ENCODE results near the gene ENTHD1.
"Not testable (repeated sequence)": the region's sequence is repeated elsewhere in the genome, so short reads cannot be mapped to it uniquely, and the experiment has no call there.

Gene ENTHD1

DNA sequence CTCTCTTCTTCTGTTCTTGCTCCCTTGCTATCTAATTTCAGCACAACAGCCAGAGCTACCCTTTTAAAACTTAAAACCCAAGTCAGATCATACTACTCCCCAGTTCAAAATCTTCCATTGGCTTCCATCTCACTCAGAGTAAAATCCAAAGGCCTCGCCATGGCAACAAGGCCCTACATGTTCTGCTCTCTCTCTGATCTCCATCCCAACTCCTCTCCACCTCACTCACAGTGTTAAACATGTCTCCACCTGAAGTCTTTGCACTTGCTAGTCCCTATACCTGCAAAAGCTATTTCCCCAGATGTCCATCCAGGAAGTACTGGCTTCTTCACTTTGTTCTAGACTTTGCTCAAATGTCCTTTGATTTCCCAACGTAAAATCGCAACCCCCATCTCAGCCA, 4.3 kb upstream of the ENTHD1 start:
- DNase-seq = no peak

DNA sequence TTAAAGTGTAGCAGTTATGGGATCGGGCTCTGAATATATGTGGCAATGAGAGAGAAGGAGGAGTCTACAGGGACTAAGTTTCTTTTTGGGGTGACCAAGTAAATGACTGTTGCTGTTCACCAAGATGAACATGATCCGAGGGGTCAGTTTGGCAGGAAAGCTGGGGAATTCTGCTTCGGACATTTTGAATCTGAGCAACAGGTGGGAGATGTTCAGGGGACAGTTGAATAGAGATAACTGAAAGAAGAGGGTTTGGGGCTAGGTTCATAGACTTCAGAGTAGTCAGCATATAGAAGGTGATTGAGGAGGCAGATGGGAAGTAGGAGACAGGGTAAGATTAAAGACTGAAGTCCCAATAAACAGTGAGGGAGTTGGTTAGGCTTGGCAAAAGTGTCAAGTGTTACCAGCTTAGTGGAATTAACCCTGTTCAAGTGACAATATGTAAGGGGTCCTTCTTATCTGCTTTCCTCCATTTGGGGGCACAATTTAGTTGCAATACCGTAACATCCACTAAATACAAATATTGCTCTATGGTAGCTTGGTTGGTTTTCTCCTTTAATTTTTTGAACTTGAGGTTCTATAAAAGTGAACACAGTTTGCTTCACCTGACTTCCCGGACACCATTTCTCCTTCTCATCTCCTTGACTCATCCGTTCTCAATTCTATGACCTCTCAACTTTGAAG, 2.9 kb upstream of the ENTHD1 start:
- DNase-seq = no peak

DNA sequence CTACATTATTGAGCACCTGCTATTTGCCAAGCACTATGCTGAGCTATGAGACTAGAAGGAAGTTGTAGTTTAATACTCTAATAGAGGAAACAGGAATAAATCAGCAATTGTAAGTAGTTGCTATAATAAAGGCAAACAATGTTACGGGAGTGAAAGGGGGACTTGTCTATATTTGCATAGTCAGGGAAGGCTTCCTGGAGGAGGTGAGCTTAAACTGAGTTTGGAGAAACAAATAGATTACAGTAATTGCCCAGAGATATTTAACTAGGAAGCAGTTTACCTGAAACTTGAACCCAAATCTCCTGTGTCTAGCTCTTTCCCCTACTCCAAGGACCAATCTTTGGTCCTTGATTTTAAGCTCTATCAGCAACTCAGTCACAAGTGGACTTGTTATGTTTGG, 2.1 kb upstream of the ENTHD1 start:
- no peak for DNase-seq

DNA sequence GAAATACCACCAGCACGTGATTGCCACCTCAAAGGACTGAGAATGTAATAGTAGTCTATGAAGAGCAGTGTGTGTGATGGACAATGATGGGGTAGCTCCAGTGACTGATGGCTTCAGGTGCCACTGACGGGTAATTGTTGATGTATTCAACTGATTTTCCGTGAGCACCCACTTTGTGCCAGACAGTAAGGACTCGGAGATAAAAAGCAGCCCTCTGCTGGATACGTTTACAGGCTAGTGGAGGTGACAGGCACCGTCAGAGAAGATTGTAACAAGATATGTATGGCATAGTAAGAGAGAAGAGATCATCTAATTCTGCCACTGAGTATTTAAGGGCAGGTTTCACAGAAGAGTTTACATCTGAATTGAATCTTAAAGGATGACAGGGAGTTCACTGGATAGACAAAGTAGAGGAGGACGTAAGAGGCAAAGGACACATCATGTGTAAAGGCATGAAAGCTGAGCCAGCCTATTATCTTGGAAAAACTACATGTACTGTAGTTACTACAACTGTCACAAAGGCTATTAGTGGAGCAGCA, 1.1 kb upstream of the ENTHD1 start:
- no peak for DNase-seq

DNA sequence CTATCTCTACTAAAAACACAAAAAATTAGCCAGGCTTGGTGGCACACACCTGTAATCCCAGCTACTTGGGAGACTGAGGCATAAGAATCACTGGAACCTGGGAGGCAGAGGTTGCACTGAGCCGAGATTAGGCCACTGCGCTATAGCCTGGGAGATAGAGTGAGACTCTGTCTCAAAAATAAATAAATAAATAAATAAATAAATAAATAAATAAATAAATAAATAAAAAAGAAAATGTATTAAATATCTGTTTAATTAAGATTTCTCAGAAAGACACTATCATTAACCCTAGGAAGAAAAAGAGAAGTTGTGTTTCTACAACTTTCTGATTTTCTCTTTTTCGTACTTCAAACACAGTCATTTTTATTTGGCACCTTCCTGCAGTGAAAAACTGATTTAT, 3.6 kb downstream of the ENTHD1 start:
- DNase-seq = not testable (repeated sequence)

DNA sequence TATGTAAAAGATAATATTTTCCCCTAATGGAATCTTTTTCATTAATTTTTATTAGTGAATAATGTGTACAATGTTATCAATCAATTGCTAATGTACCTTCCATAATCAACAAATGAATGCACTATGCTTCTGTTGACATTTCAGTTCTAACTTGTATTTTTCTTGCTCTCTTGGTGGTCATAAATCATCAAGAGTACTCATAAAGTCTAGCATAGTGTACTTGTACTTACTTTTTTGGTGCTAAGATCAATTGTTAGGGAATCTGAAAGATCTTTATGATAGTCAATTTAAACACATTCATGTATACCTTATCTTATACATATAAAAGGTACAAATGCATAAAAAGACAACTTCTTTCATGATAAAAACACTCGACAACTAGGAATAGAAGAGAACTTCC, 10.5 kb downstream of the ENTHD1 start:
- no peak for DNase-seq

DNA sequence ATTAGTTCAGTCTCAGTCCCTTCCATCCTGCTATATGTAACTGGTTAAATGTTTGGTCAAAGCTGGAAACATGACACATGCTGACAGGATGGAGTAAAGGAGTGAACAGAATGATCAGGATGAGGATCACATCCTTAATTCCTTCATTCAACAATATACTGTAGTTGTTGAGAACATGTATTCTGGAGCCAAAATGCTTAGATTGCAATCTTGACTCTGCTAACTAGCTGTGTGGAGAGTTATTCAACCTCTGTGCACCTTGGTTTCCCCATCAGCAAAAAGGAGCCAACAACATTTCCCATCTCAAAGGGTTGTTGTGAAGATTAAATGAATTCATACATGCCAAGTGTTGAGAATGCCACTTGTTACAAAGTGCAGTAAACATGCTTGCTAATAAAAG, 12.8 kb downstream of the ENTHD1 start:
- no peak for DNase-seq

DNA sequence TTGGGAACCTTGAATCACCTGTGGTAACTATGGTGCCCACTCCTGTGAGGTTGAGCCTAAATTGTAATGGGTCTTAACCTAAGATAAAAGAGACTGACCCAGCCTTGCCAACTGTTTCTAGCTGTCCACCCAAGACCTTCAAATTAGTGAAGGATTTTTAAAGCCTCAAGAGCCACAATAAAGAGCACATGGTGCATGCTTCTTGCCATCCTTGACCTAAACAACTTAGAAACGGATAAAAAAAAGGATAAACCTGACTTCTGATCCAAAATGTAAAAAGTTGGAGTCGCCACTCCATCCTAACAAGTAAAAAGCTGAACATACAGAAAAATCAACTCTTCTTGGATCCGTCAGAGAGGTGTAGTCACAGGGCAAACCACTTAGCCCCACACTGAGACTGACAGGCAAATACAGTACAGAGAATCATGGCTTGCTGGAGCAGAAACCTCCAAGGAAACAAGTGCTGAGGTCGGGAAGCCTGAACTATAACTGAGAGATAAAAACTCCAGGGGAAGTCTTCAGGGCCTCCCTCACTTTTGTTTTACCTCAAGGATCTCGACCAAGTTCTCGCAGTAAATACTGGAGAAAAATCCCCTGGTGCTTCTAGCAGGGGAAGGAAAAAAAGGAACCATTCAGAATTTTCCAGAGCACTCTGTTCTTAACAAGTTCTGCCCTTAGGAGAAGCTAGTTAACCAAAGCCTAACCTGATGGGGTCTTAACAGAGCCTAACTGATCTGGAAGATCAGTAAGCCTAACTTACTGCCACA, 16.3 kb downstream of the ENTHD1 start:
- DNase-seq = no peak

DNA sequence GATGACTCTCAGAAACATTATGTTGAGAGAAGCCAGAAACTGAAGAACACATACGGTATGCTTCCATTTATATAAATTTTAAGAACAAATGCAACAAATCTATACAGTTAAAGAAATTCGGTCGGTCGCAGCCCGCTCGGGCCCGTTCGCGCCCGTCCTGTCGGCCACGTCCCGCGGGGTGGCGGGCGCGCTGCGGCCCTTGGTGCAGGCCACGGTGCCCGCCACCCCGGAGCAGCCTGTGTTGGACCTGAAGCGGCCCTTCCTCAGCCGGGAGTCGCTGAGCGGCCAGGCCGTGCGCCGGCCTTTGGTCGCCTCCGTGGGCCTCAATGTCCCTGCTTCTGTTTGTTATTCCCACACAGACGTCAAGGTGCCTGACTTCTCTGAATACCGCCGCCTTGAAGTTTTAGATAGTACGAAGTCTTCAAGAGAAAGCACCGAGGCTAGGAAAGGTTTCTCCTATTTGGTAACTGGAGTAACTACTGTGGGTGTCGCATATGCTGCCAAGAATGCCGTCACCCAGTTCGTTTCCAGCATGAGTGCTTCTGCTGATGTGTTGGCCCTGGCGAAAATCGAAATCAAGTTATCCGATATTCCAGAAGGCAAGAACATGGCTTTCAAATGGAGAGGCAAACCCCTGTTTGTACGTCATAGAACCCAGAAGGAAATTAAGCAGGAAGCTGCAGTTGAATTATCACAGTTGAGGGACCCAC, 18.2 kb downstream of the ENTHD1 start:
- DNase-seq = not testable (repeated sequence)

DNA sequence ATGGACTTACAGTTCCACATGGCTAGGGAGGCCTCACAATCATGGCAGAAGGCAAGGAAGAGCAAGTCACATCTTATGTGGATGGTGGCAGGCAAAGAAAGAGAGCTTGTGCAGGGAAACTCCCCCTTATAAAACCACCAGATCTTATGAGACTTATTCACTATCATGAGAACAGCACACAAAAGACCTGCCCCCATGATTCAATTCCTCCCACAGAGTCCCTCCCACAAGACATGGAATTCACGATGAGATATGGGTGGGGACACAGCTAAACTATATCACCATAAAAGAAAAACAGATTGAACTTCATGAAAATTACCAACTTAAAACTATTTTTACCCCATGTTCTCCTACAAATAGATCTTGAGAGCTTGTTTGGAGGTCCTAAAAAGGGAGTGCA, 19.6 kb downstream of the ENTHD1 start:
- no peak for DNase-seq

DNA sequence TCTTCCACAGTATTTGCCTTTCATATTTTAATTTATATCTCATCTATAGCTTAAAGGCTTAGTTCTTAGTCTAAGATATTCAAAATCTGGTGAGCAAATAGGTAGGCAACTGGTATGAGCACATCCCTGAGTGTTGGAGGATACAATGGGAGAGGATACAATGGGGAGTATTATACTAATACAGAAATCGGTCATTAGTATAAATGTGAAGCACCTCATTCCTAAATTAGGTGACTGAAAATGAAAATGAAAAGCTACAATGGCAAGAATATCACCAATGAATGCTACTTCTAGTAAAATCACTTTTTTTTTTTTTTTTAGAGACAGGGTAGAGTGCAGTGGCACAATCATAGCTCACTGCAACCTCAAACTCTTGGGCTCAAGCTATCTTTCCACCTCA, 21.0 kb downstream of the ENTHD1 start:
- DNase-seq = no peak

DNA sequence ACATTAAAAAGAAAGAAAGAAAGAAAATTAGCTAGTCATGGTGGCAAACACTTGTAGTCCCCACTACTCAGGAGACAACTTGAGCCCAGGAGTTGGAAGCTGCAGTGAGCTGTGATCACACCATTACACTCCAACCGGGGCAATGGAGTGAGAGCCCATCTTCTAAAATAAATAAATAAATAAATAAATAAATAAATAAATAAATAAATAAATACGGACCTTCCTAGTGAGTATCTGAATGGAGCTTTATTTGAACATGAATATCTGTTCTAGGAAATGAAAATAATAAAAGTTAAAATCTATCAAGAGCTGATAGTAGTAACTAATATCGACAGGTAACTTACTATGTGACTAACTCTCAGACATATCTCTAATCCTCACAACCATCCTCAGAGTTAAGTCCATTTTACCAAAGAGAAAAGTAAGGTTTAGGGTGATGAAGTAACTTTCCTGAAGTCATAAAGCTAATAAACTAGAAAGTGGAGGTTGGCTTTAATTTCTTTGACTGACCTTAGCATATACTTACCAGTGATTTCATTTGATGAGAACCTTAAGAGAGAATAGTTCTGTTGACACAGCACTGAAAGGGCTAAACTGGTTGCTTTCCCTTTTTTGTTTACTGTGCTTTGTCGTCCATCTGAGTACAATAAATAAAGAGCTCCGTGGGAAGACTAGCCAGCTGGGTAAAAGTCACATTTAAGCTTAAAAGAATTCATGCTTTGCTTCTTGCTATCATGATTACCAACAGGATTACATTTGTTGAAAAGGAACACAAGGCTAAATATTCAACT, 22.4 kb downstream of the ENTHD1 start:
- no peak for DNase-seq

DNA sequence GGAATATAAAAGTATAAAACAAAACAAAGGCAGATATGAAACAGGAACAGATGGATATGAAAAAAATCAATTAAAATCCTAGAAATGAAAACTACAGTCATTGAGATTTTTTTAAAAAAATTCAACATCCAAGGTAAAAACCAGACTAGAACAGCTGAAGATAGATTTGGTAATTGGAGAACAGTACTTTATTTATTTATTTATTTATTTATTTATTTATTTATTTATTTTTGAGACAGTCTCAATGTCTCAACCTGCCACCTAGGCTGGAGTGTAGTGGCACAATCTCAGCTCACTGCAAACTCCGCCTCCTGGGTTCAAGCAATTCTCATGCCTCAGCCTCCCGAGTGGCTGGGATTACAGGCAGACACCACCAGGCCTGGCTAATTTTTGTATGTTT, 23.8 kb downstream of the ENTHD1 start:
- DNase-seq = not testable (repeated sequence)

DNA sequence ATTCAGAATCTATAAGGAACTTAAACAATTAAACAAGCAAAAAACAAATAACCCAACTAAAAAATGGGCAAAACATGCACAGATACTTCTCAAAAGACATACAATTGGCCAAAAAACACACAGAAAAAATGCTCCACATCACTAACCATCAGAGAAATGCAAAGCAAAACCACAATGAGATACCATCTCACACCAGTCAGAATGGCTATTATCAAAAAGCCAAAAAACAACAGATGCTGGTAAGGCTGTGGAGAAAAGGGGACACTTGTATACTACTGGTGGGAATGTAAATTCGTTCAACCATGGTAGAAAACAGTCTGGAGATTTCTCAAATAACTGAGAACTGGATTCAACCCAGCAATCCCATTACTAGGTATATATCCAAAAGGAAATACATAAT, 24.8 kb downstream of the ENTHD1 start:
- no peak for DNase-seq

DNA sequence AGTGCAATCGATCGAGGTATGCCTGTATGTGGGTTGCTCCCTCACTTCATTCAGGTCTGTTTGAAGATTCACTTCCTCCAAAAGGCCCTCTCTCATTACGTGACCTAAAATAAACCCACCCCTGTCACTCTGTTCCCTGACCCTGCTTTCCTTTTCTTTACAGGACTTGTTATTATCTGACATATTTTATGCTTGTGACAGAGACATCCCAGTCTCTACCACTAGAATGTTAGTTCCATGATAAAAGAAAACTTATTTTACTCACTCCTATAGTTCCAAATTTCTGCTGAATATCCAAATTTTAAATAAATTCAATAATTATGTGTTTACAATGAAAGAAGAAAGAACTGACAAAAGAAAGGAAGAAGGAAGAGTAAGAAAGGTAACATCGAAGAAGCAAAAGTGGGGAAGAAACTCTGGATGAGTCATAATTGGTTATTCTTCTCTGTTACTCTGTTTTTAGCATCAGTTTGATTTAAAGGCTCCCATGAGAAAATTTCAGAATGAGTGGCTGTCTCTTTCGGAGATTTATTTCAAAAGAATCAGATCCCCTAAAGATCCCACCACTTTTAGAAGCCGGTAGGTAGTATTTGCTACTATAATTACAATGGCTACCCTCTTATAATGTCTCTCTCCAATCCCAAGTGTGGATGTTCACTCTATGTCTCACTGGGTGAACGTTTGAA, 33.5 kb downstream of the ENTHD1 start:
- DNase-seq = no peak

DNA sequence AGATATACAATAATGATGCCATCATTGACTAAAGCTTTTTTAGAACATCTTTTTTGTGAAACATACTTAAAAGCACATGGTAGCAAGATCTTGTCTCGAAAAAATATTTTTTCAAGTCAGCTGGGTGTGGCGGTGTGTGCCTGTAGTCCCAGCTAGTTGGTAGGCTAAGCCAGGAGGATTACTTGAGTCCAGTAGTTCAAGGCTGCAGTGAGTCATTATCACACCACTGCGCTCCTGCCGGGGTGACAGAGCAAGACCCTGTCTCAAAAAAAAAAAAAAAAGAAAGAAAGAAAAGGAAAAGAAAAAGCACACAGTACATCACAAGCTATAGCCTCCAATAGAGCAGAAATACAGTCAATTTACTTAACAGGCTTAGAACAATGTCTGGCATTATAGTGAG, 37.0 kb downstream of the ENTHD1 start:
- no peak for DNase-seq

DNA sequence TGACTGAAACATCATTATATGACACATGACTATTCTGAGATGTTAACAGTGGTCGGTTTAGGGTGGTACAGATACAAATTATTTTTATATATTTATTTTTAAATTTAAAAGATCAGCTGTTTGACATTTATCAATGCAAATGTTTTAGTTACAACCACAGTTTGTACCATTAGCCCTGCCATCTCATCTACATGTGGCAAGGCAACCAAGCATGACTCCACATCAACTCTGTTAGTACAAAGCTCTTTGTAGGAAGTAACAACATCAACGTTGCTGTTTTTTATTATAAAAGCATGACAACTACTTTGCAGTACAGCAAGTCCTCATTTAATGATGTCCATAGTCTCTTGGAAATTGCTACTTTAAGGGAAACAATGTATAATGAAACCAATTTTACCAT, 40.8 kb downstream of the ENTHD1 start:
- no peak for DNase-seq

DNA sequence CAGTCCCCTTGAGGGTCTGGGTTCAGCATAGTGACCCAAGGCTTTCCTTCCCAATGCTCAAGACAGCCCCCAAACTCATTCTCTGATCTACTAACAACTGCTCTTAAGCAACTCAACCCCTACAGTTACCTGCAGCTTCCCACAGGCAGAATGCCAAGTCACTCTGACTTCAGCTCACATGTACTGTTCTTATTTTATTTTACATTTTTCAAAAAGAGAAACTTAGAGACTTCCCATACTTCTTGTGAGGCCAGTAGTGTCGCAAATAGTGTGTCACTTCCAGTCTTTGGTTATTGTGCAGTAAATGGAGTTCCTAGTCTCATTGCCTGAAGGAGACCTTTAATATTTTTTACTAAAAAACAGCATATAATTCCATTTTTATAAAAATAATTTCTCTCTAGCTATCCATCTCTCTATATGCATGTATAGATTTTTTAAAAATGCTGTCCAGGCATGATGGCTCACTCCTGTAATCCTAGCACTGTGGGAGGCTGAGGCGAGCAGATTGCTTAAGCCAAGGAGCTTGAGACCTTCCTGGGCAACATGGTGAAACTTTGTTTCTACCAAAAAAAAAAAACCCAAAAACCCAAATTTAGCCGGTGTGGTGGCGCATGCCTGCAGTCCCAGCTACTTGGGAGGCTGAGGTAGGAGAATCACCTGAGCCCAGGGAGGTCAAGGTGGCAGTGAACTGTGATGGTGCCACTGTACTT, 41.8 kb downstream of the ENTHD1 start:
- no peak for DNase-seq

DNA sequence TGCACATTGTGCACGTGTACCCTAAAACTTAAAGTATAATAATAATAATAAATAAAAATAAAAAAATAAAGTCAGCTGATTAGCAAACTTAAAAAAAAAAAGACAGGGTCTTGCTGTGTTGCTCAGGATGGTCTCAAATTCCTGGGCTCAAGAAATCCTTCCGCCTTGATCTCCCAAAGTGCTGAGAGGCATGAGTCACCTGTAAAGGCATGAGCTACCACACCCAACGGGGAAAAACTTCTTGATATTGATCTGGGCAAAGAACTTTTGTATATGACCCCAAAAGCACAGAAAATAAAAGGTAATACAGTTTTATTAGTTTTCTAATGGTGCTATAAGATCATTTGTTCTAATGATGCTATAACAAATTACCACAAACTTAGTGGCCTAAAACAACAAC, 46.1 kb downstream of the ENTHD1 start:
- no peak for DNase-seq

DNA sequence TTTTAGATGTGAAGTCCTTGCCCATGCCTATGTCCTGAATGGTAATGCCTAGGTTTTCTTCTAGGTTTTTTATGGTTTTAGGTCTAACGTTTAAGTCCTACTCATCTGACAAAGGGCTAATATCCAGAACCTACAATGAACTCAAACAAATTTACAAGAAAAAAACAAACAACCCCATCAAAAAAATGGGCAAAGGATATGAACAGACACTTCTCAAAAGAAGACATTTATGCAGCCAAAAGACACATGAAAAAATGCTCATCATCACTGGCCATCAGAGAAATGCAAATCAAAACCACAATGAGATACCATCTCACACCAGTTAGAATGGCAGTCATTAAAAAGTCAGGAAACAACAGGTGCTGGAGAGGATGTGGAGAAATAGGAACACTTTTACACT, 47.0 kb downstream of the ENTHD1 start:
- not testable (repeated sequence) for DNase-seq

DNA sequence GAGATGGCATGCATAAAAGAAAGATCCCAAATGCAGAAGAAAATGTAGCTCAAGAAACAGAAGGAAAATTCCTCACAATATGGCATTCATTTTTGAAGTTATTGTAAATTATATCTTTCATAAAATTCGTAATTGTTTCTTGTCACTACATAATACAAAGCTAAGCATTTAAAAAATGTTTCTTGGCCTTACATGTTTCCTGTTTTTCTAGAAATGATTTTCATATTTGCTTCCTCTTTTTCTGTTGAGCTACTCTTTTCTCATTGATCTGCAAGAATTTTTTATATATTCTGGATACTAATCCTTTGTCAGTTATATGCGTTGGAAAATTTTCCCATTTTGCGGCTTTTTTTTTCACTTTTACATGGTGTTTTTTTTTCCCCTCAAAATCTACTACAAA, 48.0 kb downstream of the ENTHD1 start:
- no peak for DNase-seq

Data from activated naive CD4-positive, alpha-beta T cell (primary cell).